NCI-H146 treated with DMSO at 0.1 percent for 48 hours (cell line): ENCODE measurements around the gene SEM1.
"Not testable (repeated sequence)": the region's sequence is repeated elsewhere in the genome, so short reads cannot be mapped to it uniquely, and the experiment has no call there.

Source experiments
- DNase-seq: peaks from one replicate; lab custom pipeline; 2025; ENCODE audit not compliant: unreplicated experiment; lab: John Stamatoyannopoulos, UW

Gene SEM1

DNA sequence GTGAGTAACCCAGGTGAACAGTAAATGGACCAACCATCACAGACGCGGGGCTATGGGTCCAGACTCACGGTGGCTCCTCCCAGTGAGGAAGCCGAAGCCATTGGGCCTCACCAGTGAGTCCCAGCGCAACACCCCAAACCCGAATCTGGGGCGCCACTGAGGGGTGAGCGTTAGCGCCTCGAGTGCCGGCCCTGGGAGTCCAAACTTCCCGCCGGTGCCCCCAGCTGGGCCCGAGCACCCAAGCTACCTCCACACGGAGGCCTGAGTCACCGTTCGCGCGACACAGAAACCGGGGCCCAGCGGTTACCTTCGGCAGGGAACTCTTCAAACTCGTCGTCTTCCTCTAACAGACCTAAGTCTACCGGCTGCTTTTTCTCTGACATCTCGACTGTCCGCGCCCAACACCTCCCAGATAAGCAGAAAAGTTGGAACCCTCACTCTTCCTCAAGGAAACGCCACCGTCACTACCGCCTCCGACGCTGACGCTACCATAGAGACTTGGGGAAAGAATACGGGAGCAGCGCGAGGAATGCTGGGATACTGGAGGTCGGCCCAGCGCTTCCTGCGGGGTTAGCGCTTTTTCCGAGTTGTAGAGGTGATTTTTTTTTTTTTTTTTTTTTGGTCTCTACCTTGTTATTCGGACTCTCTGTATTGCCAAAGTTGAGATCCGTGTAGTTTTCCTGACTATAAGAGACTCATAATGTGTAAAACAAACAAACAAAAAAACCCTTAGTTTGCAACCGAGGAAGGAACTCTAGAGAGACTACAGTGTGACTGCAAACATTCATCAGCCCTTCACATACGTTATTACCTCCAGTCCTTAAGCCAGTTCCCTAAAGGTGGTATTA lies at the start of gene SEM1:
SEM1 (minus strand) TSS at position 466 of the 848 bp plus-strand sequence; CDS start at position 383, 83 bp downstream.
- DNase-seq = peak; percentile 80

DNA sequence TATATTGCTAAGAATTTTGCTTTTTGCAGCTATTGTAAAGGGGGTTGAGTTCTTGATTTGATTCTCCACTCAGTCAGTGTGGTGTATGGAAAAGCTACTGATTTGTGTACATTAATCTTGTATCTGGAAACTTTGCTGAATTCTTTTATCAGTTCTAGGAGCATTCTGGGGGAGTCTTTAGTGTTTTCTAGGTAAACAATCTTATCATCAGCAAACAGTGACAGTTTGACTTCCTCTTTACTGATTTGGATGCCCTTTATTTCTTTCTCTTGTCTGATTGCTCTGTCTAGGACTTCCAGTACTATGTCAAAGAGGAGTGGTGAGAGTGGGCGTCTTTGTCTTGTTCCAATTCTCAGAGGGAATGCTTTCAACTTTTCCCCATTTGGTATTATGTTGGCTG lies 48.2 kb upstream of the SEM1 start:
- DNase-seq = not testable (repeated sequence)

DNA sequence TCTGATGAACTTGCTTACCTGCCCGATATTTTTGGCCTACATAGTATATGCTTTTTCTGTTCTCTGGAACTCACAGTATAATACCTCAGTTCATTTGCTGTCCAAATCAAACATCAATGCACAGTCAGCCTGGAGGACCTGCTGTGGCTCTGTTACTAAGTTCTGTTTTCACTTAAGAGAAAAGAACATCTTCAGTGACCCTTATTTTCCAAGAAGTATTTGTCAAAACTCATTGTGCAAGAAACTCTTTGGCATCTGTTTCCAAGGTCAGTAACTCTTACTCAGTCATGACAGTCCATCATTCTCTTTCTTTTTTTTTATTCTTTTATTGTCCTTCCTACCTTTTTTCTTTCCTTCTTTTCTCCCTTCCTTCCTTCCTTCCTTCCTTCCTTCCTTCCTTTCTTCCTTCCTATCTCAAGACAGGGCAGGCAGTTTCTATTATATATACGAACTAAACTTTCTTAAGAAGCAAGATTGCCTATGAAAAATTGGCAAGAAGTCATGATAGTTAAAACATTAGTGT lies 37.8 kb upstream of the SEM1 start:
- no peak for DNase-seq

DNA sequence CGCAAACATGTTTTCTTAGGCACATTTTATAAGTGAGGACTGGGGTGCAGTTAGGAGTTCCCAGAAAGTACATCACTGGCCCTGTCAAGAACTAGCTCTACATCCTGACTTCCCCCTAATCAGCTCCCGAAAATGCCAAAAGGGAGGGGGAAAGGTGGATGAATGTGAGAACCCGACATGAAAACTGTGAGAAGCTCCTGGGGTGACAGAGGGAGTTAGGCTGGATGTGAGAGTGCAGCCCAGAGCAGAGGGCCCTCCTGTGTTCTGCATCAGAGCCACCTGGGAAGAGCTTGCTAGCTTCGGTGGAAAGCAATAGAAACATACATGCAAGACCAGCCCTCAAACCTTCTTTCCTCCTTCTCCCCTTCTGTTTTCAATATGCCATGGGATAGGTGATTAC lies 30.5 kb upstream of the SEM1 start:
- DNase-seq = peak; percentile 52

DNA sequence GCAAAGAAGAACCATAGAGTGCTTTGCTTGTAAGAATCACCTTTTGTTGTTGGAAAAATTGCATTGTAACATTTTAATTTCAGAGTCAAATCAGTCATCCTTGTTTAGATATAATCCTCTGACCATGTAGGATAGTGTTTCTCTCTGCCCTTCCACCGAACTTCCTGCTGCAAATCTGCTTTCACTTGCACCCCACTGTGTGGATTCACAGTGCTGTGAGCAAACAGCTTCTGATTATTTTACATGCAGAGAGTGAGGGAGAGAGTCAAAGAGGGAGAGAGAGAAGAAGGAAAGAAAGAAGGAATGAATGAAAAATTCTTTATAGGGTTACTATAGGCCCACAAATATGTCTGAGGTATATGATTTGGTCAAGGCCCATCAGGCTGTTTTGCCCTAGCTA lies 30.0 kb upstream of the SEM1 start:
- DNase-seq = peak; percentile 71

DNA sequence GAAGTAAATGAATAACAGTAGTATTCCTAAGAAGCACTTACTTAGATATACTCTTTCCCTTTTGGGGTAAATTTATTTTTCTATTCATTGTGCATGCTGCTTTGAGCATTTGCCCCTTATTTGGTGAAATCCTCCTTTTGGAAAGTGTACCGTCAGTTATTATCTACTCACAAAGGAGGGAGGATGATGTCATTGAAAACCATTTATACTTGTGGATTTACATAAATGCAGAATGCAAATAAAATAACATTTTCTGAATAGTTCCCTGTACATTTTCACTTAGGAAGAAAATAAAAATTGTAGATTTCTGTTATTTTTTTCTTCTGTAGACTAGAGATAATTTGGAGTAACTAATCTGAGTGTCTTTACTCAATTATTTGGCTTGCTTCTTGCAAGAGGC lies 29.5 kb upstream of the SEM1 start:
- DNase-seq = peak; percentile 28

DNA sequence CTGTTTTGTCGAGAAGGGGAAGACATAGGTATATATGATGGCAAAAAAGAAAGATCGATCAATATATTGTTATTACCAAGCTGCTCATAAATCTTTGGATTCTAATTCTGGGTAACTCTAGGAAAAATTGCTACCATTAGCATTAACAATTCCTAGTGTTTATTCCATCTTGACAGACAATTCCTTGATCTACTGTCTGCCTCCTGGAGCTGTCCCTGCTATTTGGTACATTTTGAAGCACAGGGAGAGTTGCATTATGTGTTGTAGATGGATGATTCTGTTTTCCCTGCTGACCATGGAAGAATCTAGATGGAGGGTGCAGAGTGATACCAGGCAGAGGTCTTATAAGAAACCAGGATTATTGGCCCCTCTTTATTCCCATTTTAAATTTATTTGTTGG lies 29.1 kb upstream of the SEM1 start:
- no peak for DNase-seq

DNA sequence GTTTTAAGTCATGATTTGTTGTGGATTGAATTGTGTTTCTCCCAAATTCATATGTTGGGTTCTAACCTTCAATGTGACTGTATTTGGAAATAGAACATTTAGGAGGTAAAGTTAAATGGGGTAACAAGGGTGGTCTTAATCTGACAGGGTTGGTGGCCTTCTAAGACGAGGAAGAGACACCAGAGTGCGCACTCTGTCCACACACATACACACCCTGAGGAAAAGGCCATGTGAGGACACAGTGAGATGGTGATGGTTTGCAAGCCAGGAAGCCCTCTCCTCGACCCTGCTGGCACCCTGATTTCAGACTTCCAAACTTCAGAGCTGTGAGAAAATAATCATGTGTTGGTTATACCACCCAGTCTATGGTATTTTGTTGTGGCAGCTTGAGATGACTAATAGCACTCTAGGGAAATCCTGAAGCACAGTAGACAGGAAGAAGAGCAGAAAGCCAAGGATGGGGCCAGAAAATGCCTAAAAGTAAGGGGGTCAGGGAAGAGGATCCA lies 28.0 kb upstream of the SEM1 start:
- no peak for DNase-seq

DNA sequence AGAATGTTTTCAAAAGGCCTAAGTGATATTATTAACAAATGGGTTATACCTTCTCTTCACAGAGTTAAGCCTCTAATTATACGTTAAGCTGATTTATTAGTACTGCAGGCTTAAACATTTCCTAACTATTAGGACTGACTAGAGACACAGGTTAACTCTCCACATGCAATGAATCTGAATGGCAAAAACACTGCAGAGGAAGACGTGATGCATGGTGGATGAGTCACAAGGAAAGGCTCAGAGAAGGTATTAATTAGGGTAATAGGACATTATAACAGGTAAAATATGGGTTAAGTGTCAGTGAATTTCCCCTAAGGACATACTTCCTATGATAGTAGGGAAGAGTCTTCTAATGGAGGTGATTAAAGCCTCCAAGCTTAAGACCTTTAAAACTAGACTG lies 24.7 kb upstream of the SEM1 start:
- no peak for DNase-seq

DNA sequence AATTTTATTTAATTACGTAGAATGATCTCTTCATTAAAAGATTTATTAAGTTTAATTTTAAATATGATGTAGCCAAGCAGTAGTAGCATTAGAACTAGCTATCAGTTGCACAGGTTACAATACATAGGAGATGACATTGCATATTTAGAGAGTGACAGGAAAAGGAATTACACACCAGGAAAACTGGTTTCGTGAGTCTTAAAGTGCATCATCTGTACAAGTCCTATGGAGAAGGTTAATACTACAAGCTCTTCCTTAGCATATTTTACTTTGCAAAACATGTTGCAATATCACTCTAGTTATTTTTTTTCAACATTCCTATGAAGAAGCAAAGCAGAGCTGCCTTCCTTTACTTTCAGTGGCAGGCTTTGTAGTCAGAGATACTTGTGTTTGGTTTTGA lies 20.2 kb upstream of the SEM1 start:
- no peak for DNase-seq

DNA sequence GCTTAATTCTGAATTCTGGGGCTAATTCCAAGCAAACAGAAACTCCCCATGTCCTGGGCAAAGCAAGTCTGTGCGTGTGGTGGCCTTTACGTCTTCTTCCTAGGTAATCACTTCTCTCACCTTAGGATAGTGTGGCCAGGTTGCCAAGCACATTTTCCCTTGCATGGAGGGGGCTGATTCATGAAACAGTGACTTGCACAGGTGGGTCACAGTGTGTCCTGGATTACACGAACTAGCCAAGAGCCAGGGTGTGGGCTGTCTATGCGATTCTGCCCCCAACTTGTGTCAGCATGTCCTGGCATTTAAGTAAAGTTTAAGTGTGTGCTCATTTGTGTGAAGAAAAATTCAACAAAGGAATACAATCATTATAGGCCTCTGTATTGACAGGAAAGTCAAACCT lies 18.5 kb upstream of the SEM1 start:
- no peak for DNase-seq

DNA sequence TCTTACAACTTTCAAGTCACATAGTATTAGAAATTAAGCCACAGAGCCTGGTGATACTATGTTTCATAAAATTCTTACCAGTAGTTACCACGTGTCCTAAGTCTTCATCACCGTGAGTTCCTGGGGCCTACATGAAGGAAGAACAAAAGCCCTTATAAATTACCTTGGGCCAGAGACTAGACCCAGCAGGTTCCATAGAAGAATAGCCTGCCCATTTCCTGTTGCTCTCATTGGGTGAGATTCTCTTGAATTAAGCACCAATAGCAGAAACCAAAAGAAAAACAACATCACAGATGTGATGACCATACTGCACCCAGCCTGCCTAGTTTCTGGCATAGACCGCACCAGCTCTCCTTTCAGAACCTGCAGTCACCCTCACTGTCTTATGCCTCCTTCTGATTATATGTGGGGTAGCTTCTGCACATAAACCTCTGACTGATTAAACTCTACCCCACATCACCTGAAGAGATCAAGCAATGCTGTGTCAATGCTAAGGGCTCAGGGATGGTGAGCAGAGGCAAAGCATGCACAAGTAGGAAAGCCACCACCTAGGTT lies 18.0 kb upstream of the SEM1 start:
- no peak for DNase-seq

DNA sequence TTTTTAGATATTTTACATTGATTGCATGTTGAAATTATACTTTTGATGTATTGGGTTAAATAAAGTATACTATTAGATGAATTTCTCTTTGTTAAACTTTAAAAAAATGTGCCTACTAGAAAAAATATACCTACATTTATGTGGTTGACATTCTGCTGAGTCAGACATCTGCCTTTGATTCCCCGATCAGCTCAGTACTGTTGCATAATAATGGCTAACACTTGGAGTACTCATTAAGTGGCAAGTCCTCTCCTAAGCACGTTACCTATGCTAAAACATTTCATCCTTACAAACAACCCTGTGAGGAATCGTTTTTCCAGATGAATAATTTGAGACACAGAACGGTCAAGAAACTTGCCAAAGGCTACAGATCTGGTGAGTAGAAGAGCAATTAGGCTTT lies 14.0 kb upstream of the SEM1 start:
- no peak for DNase-seq

DNA sequence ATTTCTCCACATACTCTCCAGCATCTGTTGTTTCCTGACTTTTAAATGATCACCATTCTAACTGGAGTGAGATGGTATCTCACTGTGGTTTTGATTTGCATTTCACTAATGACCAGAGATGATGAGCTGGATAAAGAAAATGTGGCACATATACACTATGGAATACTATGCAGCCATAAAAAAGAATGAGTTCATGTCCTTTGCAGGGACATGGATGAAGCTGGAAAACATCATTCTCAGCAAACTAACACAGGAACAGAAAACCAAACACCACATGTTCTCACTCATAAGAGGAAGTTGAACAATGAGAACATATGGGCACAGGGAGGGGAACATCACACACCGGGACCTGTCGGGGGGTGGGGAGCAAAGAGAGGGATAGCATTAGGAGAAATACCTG lies 13.3 kb upstream of the SEM1 start:
- not testable (repeated sequence) for DNase-seq

DNA sequence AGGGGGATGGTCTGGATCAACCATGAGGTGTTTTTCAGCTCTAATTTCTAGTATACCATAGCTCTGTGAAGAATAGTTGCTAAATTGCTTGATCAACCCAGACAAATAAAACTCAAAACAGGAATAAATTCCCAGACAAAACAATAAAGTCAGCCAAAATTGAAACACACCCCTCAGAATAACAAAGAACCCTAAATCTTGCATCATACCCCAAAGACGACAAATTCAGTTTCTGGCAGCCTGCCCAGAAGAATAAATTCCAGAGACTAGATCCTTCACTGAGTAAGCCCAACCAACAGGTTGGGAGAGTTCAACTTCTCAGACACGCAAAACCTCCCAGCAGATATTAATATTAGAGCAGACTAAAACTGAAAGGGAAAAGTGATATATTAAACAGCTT lies 11.2 kb upstream of the SEM1 start:
- no peak for DNase-seq

DNA sequence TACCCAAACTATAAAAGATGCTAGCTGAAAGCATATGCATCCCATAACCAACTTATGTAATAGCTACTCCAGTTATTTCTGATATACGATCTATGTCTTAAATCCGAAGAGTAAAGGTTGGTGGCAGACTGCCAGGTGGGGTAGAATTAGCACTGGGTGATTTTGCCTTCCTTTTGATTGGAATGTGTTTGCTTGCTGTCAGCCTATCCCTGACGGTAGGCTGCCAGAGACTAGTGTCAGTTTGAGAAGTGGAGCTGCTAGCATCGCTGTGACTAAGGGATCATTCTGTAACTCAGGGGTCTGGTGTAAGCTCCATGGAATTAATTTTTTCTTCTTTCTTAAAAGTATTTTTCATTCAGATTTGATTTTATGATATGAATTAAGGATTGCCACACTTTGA lies 9.5 kb upstream of the SEM1 start:
- no peak for DNase-seq

DNA sequence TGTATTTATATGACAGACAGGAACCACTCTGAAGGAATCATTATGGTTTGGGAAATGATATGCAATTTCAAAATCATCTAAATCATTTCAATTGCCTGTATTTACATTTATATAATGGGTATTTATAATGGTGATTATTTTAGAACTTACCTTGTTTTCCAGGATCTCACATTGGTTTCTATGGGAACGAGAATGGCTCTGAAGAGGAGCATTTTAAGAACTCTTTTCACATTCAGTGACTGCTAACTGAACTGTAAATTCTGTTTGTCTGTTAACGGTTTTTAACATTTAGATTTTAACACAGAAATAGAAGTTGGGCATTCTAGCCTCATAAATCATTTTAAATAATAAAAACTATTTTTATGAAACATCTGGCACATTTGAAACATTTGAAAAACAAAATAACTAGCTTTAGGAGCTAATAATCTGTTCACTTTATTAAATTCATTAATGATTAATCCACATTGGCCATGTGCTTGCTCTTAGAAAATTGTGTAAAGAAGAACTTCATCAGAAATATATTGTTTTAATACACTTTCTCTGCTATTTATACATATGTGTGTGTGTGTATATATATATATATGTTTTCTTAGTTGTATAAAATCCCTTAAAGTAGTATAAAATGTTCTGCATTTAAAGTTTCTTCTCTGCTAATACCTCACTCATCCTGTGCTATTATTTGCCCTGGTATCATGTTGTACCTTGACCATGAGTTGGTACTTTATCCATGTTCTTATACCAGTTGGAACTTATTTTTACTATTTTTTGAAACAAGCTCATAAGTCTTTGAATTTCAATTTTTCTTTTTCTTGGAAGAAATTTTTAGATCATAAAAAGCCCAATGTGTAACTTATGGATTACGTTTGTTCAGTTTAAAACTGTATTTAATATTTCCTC lies 8.7 kb upstream of the SEM1 start:
- no peak for DNase-seq

DNA sequence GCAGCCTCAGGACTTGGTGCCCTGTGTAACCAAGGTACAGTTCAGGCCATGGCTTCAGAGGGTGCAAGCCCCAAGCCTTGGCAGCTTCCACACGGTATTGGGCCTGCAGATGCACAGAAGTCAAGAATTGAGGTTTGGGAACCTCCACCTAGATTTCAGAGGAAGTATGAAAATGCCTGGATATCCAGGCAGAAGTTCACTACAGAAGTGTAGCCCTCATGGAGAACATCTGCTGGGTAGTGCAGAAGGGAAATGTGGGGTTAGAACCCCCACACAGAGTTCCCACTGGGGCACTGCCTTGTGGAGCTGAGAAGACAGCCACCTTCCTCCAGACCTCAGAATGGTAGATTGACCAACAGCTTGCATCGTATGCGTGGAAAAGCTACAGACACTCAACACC lies 3.4 kb upstream of the SEM1 start:
- no peak for DNase-seq

DNA sequence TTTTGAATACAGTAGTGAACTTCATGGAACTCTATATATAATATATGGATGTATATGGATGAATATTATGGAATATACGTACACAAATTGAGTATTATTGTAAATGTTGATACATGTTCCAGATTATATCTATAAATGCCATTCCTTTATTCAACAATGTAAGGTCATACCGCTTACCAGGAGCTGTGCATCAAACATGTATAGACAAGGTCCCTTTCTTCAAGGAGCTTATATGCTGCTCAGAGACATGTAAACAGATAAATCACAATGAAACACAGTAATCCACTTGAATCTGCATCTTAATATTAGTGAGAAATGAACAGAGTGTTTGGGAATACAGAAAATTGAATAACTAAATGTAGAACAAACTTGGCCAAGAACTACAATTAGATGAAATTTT lies 898 bp upstream of the SEM1 start:
- no peak for DNase-seq

DNA sequence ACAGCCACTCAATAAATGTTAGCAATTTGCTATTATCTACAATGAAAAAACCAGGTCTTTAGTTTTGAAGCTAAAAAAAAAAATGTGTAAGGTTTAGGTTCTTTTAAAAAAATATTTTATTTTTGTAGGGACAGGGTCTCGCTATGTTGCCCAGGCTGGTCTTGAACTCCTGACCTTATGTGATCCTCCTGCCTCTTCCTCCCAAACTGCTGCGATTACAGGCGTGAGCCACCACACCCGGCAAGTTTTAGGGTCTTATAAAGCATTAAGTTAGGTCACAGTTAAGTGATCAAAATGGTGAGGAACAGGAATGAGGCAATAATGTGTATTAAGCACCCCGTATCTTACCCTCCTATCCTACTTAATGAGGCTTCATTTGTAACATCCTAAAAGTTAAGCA lies 774 bp downstream of the SEM1 start:
- no peak for DNase-seq
